HG02870 (cell line): ENCODE data around the gene PRKCA.

Experiments
- ATAC-seq: cut with Tn5 transposase; IDR thresholded peaks from one replicate; pipeline ENCODE4 v1.9.1; 2021; ENCODE audit warnings: mild to moderate bottlenecking, moderate library complexity; ENCODE audit not compliant: unreplicated experiment

PRKCA gene

DNA sequence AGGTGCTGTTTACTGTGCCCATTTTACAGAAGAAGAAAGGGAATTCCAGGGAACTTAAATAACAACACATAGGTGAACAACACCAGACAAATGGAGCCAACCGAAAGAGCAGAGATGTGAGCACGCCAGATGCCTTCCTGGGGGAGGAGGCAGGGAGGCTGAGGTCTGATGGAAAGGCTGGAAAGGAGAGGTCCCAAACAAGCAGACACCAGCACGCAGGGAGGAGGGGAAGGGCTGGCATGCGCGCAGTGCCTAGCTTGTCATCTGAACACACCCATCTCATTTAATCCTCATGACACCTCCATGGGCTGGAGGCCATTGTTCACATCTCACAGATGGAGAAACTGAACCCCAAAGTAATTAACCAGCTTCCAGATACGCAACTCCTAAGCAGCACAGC is 511.6 kb downstream of the PRKCA start:
- ATAC-seq: no peak

- no peak for ATAC-seq
Observed at GRCh38 chr17:66814570-66814969, 512.2 kb downstream of the PRKCA start.

DNA sequence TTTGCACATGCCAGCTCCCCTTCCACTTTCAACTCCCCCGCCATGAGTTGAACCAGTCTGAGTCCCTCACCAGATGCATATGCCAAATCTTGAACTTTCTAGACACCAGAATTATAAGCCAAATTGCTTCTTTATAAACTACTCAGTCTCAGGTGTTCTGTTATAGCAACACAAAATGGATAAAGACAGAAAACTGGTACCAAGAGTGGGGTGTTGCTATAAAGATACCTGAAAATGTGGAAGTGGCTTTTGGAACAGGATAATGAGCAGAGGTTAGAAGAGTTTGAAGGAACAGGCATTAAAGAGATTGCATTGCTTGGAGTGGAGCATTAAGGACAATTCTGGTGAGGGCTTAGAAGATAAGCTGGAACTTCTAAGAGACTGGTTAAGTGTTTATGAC is 515.3 kb downstream of the PRKCA start:
- ATAC-seq: no peak

DNA sequence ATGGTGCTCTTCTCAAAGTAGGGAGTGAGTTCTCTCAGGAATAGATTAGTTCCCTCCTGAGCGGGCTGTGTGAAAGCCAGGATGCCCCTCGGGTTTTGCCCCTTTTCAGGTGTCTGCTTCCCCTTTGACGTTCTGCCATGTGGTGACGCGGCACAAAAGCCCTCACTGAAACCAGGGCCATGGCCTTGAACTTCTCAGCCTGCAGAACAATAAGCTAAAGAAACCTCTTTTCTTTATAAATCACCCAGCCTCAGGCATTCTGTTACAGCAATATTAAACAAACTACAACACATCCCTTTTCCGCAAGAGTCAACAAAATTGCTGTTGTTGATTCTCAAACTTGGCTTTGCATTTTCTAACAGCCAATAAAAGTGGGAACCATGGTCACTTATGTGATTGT is 517.1 kb downstream of the PRKCA start:
- ATAC-seq: no peak

GRCh38 chr17:66822009-66822408 is 519.6 kb downstream of the PRKCA start:
- ATAC-seq: no peak

DNA sequence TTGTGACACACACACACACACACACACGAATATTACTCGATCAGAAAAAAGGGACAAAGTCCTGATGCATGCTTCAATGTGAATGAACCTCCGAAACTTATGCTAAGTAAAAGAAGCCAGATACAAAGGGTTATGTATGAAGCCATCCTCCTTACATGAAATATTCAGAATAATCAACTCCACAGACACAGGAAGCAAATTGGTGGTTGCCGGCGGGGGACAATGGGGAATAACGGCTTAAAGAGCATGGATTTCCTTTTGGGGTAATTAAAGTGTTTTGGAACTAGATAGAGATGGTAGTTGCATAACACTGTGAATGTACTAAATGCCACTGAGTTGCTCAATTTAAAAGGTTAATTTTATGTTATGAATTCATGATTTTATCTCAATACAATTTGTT is 524.4 kb downstream of the PRKCA start:
- ATAC-seq: no peak

DNA sequence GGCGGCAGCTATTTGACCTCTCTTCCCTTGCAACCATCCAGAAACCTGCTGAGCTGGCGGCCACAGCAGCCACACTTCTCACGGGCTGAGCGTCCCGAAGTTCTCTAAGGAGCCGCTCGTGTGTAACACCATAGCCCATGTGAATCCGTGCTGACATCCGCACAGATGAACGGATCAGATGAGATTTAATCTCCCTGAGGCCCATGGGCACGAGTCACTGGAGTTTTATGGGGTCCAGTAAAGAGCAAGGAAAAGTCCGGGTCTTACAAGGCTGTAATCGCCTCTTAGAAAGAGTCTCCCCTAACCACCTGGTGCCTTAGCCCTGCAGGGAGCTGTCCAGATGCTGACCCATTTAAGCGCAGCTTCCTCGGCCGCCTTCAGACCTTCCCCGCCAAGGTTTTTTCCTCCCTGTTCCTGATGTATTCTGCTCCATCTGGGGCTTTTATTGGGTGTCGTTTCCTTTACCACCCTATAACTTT is 527.0 kb downstream of the PRKCA start:
- ATAC-seq: no peak

DNA sequence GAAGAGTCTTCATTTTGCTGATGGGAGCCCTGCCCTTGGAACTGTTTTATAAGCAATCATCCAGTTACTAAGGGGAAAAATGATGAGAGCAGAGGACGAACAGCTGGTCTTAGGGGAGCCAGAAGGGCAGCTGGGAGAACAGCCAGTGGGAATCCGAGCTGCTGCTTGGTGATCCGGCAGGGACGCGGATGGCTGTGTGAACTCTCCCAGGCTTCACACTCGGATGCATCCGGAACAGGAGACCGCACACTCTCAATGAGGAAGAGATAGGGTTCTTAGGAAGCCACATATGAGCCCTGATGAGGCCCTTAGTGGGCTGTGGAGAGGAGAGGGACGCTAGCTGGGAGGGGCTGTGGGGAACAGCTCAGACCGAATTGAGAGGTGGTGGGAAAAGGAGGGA is 527.5 kb downstream of the PRKCA start:
- no peak for ATAC-seq

DNA sequence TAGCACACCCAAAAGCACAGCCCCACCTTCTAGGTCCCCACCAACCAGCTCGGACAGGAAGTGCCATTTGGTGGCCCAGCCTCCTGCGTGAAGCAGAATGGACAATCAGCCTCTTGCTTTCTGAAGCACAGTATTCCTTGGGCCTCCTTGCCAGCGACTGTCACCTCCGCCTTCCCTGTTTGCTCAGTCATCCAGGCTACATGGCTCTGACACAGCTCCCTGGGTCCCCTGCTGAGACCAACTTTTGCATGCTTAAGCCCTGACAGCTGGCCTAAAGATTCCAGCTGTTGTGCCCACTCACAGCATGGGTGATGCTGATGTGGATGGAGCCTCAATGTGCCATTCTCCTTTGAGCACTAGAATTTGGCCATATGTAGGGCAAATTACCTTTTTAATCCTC is 528.0 kb downstream of the PRKCA start:
- no peak for ATAC-seq

- ATAC-seq: no peak
Observed at GRCh38 chr17:66831383-66832210, 529.2 kb downstream of the PRKCA start.

- ATAC-seq: no peak
Observed at GRCh38 chr17:66833201-66833600, 530.8 kb downstream of the PRKCA start.

GRCh38 chr17:66834426-66834918 is 532.1 kb downstream of the PRKCA start:
- ATAC-seq: no peak

DNA sequence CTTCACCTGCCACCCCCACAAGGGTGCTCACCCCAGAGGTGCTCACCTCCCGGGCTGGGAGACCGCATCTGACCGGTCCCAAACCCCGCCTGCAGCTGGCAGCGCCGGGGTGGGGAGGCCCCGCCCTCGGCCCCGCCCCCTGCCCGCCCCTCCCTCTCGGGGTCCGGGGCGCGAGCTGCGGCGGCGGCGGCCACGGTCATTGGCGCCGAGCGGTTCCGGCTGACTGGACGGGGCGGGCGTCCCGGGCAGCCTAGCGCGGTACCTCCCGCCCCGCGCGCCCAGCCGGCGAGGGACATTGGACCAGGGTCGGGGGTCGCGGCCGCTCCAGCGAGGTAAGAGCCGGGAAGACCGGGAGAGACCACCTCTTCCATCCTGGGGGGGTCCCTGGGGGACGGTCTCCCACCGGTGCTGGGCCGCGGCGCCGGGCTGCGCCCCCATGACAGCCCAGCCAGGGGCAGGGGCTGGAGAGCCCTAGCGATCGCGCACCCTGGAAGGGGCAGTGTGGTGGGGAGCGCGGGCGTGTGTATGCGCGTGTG is 532.6 kb downstream of the PRKCA start, which contains the start of gene CACNG5:
TSS of gene CACNG5 (plus strand) at position 199 of the 536 bp plus-strand sequence. CDS start 42,216 bp downstream, outside the sequence.
- no peak for ATAC-seq

DNA sequence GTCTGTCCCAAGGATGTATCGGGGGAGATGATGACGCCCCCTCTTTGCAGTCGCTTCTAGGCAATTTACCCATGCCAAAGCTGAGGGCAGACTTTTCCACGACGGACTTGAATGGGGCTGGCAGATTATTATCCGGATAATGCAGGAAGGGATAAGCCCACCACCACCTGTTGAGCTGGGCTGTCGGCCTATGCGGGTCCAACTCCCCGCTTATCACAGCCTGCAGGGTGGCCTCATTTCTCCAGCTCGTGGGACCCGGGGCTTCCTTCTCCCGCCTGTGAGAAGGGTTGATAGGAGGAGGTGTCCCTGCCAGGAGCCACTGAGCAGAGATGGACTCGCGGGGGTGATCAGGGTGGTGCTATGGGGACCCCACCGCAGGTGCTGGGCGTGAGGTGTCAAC is 533.1 kb downstream of the PRKCA start:
- ATAC-seq: no peak

DNA sequence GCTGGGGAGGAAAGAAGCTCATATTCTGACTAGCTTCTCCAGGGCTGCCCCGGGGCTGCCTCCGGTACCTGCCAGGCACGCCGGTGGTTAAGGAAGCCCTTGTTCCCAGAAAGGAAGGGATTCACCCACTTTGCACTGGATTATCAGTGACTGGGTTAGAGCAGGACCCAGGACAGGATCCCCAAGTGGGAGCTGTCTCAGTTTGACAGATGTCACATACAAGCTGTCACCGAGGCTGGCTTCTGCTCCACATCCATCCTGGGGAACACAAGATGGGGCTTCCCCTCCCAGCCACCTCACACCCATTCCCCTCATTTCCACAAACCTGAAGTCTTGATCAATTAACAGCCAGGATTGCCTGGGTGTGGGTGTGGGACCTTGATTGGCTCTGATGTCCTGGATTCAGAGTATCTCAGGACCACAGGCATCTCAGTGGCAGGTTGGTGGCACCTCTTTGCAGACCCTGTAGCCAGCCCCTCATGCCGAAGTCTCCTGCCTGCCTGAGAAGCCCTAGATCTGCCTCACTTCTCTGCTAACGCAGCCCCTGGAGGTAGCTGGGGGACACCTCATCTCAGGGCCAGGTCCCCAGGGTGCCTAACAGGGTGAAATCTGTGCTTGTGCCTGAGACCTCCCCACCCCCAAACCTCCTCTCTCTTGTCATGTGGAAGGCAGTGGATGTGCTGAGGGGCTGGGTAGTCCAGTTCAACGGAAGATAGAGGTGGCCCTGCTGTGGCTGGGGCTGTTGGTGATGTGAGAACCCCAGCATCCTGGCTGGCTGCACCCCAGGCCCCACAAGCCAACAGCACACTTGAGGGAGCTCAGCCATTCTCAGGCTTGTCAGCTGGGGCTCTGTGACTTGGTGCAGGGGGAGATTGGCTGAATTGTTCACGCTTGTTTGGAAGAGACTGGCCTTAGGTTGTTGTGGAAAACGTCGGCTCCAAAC is 533.9 kb downstream of the PRKCA start:
- no peak for ATAC-seq

- ATAC-seq: no peak
Observed at GRCh38 chr17:66837226-66837625, 534.8 kb downstream of the PRKCA start.

GRCh38 chr17:66837885-66838665 is 535.7 kb downstream of the PRKCA start:
- no peak for ATAC-seq

DNA sequence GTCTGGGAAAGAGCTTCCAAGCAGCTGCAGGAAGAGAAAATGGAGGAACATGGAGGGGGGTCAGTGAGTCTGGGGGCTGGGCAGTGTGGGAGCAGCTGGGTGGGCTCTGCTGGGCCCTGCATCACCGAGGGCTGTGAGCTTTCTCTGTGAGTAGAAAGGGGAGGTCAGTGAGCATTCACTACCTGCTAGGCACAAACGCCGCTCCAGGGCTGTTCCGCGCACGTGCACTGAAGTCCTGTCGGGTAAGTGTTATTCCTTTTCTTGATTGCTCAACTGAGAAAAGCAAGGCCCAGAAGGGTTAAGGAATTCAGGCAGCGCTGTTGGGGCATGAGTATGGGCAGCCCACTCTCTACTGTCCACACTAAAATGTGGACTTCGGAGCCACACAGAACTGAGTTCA is 537.2 kb downstream of the PRKCA start:
- ATAC-seq: no peak

DNA sequence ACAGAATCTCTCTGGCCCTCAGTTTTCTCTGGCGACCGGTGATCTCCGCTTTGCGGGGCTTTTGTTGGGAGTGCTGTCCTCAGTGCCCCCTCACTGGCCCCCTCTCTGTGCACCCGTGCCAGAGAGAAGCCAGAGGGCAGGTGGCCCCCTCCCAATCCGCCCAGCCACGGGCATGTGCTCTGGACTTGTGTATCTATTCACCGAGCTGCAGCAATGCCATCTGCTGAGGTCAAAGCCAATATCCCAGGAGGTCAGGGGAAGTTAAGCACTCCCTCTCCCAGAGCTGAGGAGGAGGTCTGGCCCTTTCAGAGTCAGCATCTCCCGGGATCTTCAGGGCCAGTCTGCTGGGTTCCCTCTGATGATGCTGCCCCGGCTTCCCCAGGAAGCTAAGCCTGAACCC is 537.6 kb downstream of the PRKCA start:
- no peak for ATAC-seq

DNA sequence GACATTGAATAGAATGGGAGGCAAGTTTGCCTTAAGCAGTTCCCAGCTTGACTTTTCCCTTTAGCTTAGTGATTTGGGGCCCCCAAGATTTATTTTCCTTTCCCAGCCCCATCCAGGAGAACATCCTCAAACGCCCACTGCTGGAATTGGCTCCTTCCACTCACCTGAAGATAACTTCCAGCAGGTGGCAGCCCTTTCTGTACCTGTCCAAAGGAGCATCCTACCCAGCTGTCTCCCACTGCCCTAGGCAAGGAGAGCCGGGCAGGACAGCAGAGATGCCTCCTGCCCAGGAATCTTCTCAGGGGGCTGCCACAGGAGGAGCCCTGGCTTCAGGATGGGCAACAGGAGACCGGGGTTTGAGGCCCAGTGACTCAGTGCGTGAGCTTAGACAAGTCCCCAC is 538.9 kb downstream of the PRKCA start:
- ATAC-seq: no peak
